Lower leg skin (tissue), 4 donors: Measurements from ENCODE around the gene SIAH2. TPM values are rescaled to one million over a fixed set of nuclear protein-coding genes. Genes with fewer than 3 reads are reported as not detected.
A peak's percentile ranks its signal among the peaks of the same experiment; 100 is the strongest.

Experiments
- DNase-seq, 2 donors: peaks; one replicate each; pipeline ENCODE4 v3.0.0-alpha.2; 2019; ENCODE audit warnings: low spot score in 2 of 2
- H3K4me3 ChIP-seq: fragments of 200-600 bp; sonication (generic); 2 replicates; pipeline ENCODE4 v1.5.1; 2017; ENCODE audit warnings: mild to moderate bottlenecking, low read depth; ENCODE audit not compliant: poor library complexity, severe bottlenecking
- CTCF ChIP-seq, 3 donors: fragments of 450-650 bp; IDR thresholded peaks; one replicate each; pipeline ENCODE4 v1.5.1; 2016; ENCODE audit warnings: antibody characterized with exemption in 3 of 3, mild to moderate bottlenecking in 3 of 3, moderate library complexity in 2 of 3
- POLR2A ChIP-seq, 2 donors: fragments of 450-650 bp; IDR thresholded peaks; one replicate each; pipeline ENCODE4 v1.6.1; 2016 to 2017; ENCODE audit warnings: antibody characterized with exemption in 2 of 2, mild to moderate bottlenecking in 1 of 2, moderate library complexity in 1 of 2
- WGBS, 2 donors: methylation state at CpG; one replicate each; pipeline ENCODE4 v1.1.5; 2018; 5-methylcytosine and 5-hydroxymethylcytosine counted together
- intact Hi-C: fragments of 100-400 bp; cut with DNase I; formaldehyde crosslinking; loops from one replicate; pipeline ENCODE4 v1.15.0; 2023; ENCODE audit warnings: low total_unique reads
- total RNA-seq, 4 donors: library from RNA; depleted of rRNA; stranded (reverse); fragments of >200 nt; gene quantifications; one replicate each; pipeline ENCODE4 v1.1.0, GENCODE V29; 2016

SIAH2 gene
- total RNA-seq, result 100 to 1,000 TPM in 2 of 4 donors, 10 to 100 TPM in 2; 78.5 to 117 (median 94.6) TPM

DNA sequence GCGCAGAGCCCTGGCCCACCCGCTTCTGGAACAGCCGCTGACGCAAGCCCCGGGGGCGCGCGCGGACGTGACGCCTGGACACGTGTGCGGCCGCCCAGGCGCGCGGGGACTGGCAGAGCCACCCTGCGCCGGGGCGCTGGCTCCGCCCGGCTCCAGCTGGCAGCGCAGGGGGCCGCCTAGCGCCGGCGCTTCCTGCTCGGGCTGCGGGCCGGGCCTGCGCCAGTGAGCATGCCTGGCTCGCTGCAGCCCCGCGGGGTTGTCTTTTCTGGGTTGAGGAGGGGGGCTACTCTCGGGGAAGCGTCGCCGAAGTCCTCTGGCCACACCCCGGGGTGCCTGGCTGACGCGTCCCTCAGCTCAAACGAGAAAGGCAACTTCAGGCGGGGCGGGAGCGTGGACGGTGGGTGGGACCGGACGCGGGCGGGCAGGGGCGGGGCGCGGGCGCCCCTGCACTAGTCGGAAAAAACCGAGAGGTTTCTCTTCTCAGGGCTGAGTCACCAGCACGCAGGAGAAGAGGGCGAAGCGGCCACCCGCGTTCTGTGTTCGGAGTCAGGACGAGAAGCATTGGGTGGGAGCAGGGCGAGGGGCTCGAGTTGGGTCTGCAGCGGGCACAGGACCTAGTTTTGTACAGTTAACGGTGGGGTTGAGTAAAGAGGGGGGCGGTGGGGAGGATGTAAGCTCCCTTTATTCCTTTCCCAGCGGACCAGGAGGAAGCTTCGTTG is at the start of gene SIAH2:
TSS of gene SIAH2 (minus strand) at position 48 of the 719 bp plus-strand sequence. CDS start 320 bp downstream, outside the sequence.
- intact Hi-C loops, result no loop called here
- H3K4me3 ChIP-seq, result peak within 1 kb of the TSS; percentile 82
- TF ChIP-seq CTCF (IDR thresholded peaks at IDR 0.05), result no peak
- TF ChIP-seq POLR2A (IDR thresholded peaks at IDR 0.05), result peak in 1 of 2 donors; percentile 5
- peak; percentile 92 to 98 for DNase-seq
- 1 to 2% methylated on average over 27 to 36 of the region's 70 CpGs for WGBS, 2 donors

- no peak overlapping the region for H3K4me3 ChIP-seq
- WGBS, 2 donors, result 76 to 82% methylated on average over 5 of the region's 5 CpGs
- TF ChIP-seq POLR2A (IDR thresholded peaks at IDR 0.05), result no peak
- TF ChIP-seq CTCF (IDR thresholded peaks at IDR 0.05), result no peak
- no peak for DNase-seq
- intact Hi-C loops, result no loop called here
Measured at GRCh38 chr3:150811984-150812383, 49.0 kb upstream of the SIAH2 start.

DNA sequence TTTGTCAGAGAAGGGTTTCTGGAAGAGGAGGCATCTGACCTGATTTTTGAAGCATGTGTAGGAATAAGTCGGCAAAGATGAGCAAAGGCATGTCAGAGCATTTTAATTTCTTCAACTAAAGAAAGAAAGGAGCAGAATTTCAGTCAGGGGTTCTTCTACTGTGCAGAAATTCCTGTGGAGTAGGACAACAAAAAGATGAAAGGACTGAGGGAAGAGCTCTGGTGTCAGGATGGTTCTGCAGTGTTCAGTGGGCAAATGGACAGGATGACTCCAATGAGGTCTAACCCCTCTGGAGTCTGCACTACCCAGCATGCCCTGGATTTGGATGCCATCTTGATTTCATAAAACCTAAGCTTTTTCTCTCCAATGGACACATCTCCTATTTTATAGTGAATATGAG is 47.7 kb upstream of the SIAH2 start:
- H3K4me3 ChIP-seq, result no peak overlapping the region
- WGBS, 2 donors, result 74 to 91% methylated on average over 1 of the region's 1 CpG
- DNase-seq, result no peak
- intact Hi-C loops, result no loop called here
- TF ChIP-seq POLR2A (IDR thresholded peaks at IDR 0.05) (no peak), CTCF (IDR thresholded peaks at IDR 0.05) (no peak)

- no peak overlapping the region for H3K4me3 ChIP-seq
- intact Hi-C loops, result no loop called here
- no peak for DNase-seq
- TF ChIP-seq CTCF (IDR thresholded peaks at IDR 0.05) (no peak), POLR2A (IDR thresholded peaks at IDR 0.05) (no peak)
- 64 to 66% methylated on average over 5 of the region's 5 CpGs for WGBS, 2 donors
Measured at GRCh38 chr3:150806185-150806835, 43.3 kb upstream of the SIAH2 start.

- TF ChIP-seq POLR2A (IDR thresholded peaks at IDR 0.05) (no peak), CTCF (IDR thresholded peaks at IDR 0.05) (no peak)
- WGBS, 2 donors, result 43 to 60% methylated on average over 2 of the region's 2 CpGs
- intact Hi-C loops, result no loop called here
Measured at GRCh38 chr3:150805354-150805753, 42.4 kb upstream of the SIAH2 start.

More at GRCh38 chr3:150805354-150805753, 42.4 kb upstream of the SIAH2 start:
- no peak overlapping the region for H3K4me3 ChIP-seq
- DNase-seq, result no peak
